H9 (cell line): ENCODE measurements around the gene GPR161. TPM values are rescaled to one million over a fixed set of nuclear protein-coding genes. Genes with fewer than 3 reads are reported as not detected.

Experiments used
- DNase-seq: peaks from one replicate; pipeline ENCODE4 v3.0.0-alpha.2; 2017
- H2AFZ ChIP-seq: one replicate; pipeline ENCODE4 v1.6.1; 2013; ENCODE audit warnings: mild to moderate bottlenecking, low read length, control low read depth, moderate library complexity
- H2AK5ac ChIP-seq: 2 replicates; pipeline ENCODE4 v1.6.1; 2013; ENCODE audit warnings: low read length, control low read depth, mixed read lengths; ENCODE audit not compliant: insufficient read length
- H2BK120ac ChIP-seq: one replicate; pipeline ENCODE4 v1.6.1; 2013; ENCODE audit warnings: low read depth, mild to moderate bottlenecking, low read length, control low read depth, inconsistent platforms; ENCODE audit not compliant: poor library complexity, severe bottlenecking
- H2BK12ac ChIP-seq: 2 replicates; pipeline ENCODE4 v1.6.1; 2013; ENCODE audit warnings: low read length, control low read depth, mixed read lengths, low read depth; ENCODE audit not compliant: insufficient read length
- H2BK15ac ChIP-seq: 2 replicates; pipeline ENCODE4 v1.6.1; 2013; ENCODE audit warnings: low read depth, low read length, control low read depth
- H2BK20ac ChIP-seq: one replicate; pipeline ENCODE4 v1.6.1; 2013; ENCODE audit warnings: low read depth, mild to moderate bottlenecking, low read length, control low read depth, inconsistent platforms; ENCODE audit not compliant: poor library complexity, severe bottlenecking
- H2BK5ac ChIP-seq: 2 replicates; pipeline ENCODE4 v1.6.1; 2013; ENCODE audit warnings: low read length, control low read depth, mixed read lengths; ENCODE audit not compliant: insufficient read length
- H3K14ac ChIP-seq: 2 replicates; pipeline ENCODE4 v1.6.1; 2013; ENCODE audit warnings: low read length, control low read depth; ENCODE audit not compliant: insufficient read depth
- H3K18ac ChIP-seq: 2 replicates; pipeline ENCODE4 v1.6.1; 2013; ENCODE audit warnings: low read depth, mild to moderate bottlenecking, mixed read lengths, low read length, control low read depth; ENCODE audit not compliant: insufficient read length
- H3K23ac ChIP-seq: 2 replicates; pipeline ENCODE4 v1.6.1; 2013; ENCODE audit warnings: low read length, control low read depth, mixed read lengths, low read depth; ENCODE audit not compliant: insufficient read length
- H3K23me2 ChIP-seq: 2 replicates; pipeline ENCODE4 v1.6.1; 2013; ENCODE audit warnings: low read depth, mild to moderate bottlenecking, mixed read lengths, low read length, control low read depth; ENCODE audit not compliant: insufficient read length, poor library complexity, severe bottlenecking
- H3K27ac ChIP-seq: 2 replicates; pipeline ENCODE4 v1.5.1; 2013; ENCODE audit warnings: low read length, control low read depth, mixed read lengths, low read depth; ENCODE audit not compliant: insufficient read length
- H3K27me3 ChIP-seq: 2 replicates; pipeline ENCODE4 v1.6.1; 2013; ENCODE audit warnings: low read length, control low read depth, inconsistent platforms; ENCODE audit not compliant: insufficient read depth
- H3K4ac ChIP-seq: 2 replicates; pipeline ENCODE4 v1.6.1; 2013; ENCODE audit warnings: low read depth, mild to moderate bottlenecking, control low read depth, inconsistent platforms, low read length, moderate library complexity
- H3K4me1 ChIP-seq: 2 replicates; pipeline ENCODE4 v1.6.1; 2013; ENCODE audit warnings: low read length, control low read depth, inconsistent platforms; ENCODE audit not compliant: insufficient read depth
- H3K4me2 ChIP-seq: 2 replicates; pipeline ENCODE4 v1.6.1; 2013; ENCODE audit warnings: low read length, control low read depth, mixed read lengths; ENCODE audit not compliant: insufficient read length, insufficient read depth
- H3K56ac ChIP-seq: 2 replicates; pipeline ENCODE4 v1.6.1; 2013; ENCODE audit warnings: low read depth, mild to moderate bottlenecking, mixed read lengths, low read length, control low read depth; ENCODE audit not compliant: insufficient read length
- H3K79me1 ChIP-seq: 2 replicates; pipeline ENCODE4 v1.6.1; 2013; ENCODE audit warnings: low read depth, mild to moderate bottlenecking, moderate library complexity, low read length, control low read depth, inconsistent platforms; ENCODE audit not compliant: insufficient read depth, poor library complexity, severe bottlenecking
- H3K79me2 ChIP-seq: 2 replicates; pipeline ENCODE4 v1.6.1; 2013; ENCODE audit warnings: low read length, control low read depth, inconsistent platforms; ENCODE audit not compliant: insufficient read depth
- H3K9ac ChIP-seq: 2 replicates; pipeline ENCODE4 v1.6.1; 2013; ENCODE audit warnings: low read length, control low read depth, mixed read lengths; ENCODE audit not compliant: insufficient read length; ENCODE audit errors: extremely low read depth
- H3K9me3 ChIP-seq: one replicate; pipeline ENCODE4 v1.6.1; 2013; ENCODE audit warnings: low read depth, low read length, inconsistent platforms; ENCODE audit not compliant: control insufficient read depth
- H3T11ph ChIP-seq: one replicate; pipeline ENCODE4 v1.6.1; 2013; ENCODE audit warnings: mild to moderate bottlenecking, low read length, control low read depth, inconsistent platforms
- H4K20me1 ChIP-seq: one replicate; pipeline ENCODE4 v1.6.1; 2013; ENCODE audit not compliant: control insufficient read depth, insufficient read length, insufficient read depth
- H4K5ac ChIP-seq: 2 replicates; pipeline ENCODE4 v1.6.1; 2013; ENCODE audit warnings: low read depth, mild to moderate bottlenecking, mixed read lengths, low read length, control low read depth; ENCODE audit not compliant: insufficient read length
- H4K8ac ChIP-seq: replicated peaks from 2 replicates; pipeline ENCODE4 v1.6.1; 2013; ENCODE audit warnings: low read length, control low read depth, mixed read lengths, low read depth; ENCODE audit not compliant: insufficient read length
- H4K91ac ChIP-seq: 2 replicates; pipeline ENCODE4 v1.6.1; 2013; ENCODE audit warnings: low read depth, mild to moderate bottlenecking, moderate library complexity, mixed read lengths, low read length, control low read depth; ENCODE audit not compliant: insufficient read length
- H3K27ac Mint-ChIP-seq, 3 experiments: 2 replicates in 2 of 3; 3 replicates in 1 of 3; pipeline ENCODE4 v1.8.0; 2020 to 2021; ENCODE audit warnings: mixed read lengths in 3 of 3, mild to moderate bottlenecking in 1 of 3, moderate library complexity in 1 of 3
- H3K27me3 Mint-ChIP-seq: 2 replicates; pipeline ENCODE4 v1.8.0; 2021; ENCODE audit warnings: low read depth, mild to moderate bottlenecking, moderate library complexity, mixed read lengths
- H3K36me3 Mint-ChIP-seq, 3 experiments: 2 replicates in 2 of 3; 3 replicates in 1 of 3; pipeline ENCODE4 v1.8.0; 2020 to 2021; ENCODE audit warnings: low read depth in 3 of 3, mixed read lengths in 3 of 3; ENCODE audit not compliant: insufficient read depth in 1 of 3
- H3K4me1 Mint-ChIP-seq, 2 experiments: 2 replicates each; pipeline ENCODE4 v1.8.0; 2020; ENCODE audit warnings: mixed read lengths in 2 of 2
- H3K4me3 Mint-ChIP-seq, 2 experiments: 2 replicates in 1 of 2; 3 replicates in 1 of 2; pipeline ENCODE4 v1.8.0; 2020 to 2021; ENCODE audit warnings: mild to moderate bottlenecking in 2 of 2, mixed read lengths in 2 of 2, moderate library complexity in 1 of 2
- H3K9me3 Mint-ChIP-seq, 2 experiments: 2 replicates in 1 of 2; 3 replicates in 1 of 2; pipeline ENCODE4 v1.8.0; 2020; ENCODE audit warnings: mild to moderate bottlenecking in 2 of 2, mixed read lengths in 2 of 2, moderate library complexity in 1 of 2
- WGBS: extraction: QIAGEN DNeasy Blood & Tissue Kit; methylation state at CpG from one replicate; pipeline ENCODE4 v1.1.7; 2013; ENCODE audit warnings: missing lambda C conversion rate, low lambda C conversion rate, mixed read lengths; ENCODE audit not compliant: insufficient read length; ENCODE audit errors: extremely low coverage; 5-methylcytosine and 5-hydroxymethylcytosine counted together
- total RNA-seq: library from RNA; stranded (reverse); gene quantifications from 2 replicates; pipeline ENCODE4 v1.2.1, GENCODE V29; 2021
- TF ChIP-seq, protein P1 (sequence below): fragments of 200-600 bp; sonication (generic); conservative IDR thresholded peaks from 3 replicates; pipeline ENCODE4 v1.8.0; 2021; ENCODE audit warnings: antibody characterized with exemption, mild to moderate bottlenecking

GPR161 gene
- total RNA-seq, 1 experiment from 2014 or later, result 10.6 TPM

- no peaks in the 10 kb centered on the region for H3K79me2 ChIP-seq
- H3K4me1 Mint-ChIP-seq, result no peaks in the 10 kb centered on the region
- H3K18ac ChIP-seq, result no peak overlapping the region
- no peak overlapping the region for H3K56ac ChIP-seq
- no peak overlapping the region for H2AK5ac ChIP-seq
- H3K27ac Mint-ChIP-seq, result peak overlapping the region in 2 of 3 experiments; percentile 25 to 27; a peak in 1 of 7 replicates
- no peak overlapping the region for H3K27ac ChIP-seq
- no peak overlapping the region for H2BK15ac ChIP-seq
- H3K14ac ChIP-seq, result no peak overlapping the region; the same call in 1 of the 2 replicates
- H3K23me2 ChIP-seq, result no peaks in the 10 kb centered on the region
- no peak overlapping the region for H4K8ac ChIP-seq
- H3K79me1 ChIP-seq, result no peaks in the 10 kb centered on the region
- no peak overlapping the region for H4K91ac ChIP-seq
- peaks cover 4 to 29% (median 9%) of the 10 kb centered on the region in 3 experiments; a peak in 6 of 7 replicates for H3K36me3 Mint-ChIP-seq
- H3K4me1 ChIP-seq, result no peaks in the 10 kb centered on the region
- no peaks in the 10 kb centered on the region for H3K27me3 Mint-ChIP-seq
- no CpG with 5 or more reads among the region's 15 CpGs for WGBS
- no peak overlapping the region for H3K4ac ChIP-seq
- DNase-seq, result no peak
- no peak overlapping the region for H3K23ac ChIP-seq
- H2AFZ ChIP-seq, result no peak overlapping the region
- H3K4me3 Mint-ChIP-seq, result no peak overlapping the region
- no peak overlapping the region for H2BK12ac ChIP-seq
- no peak overlapping the region for H4K5ac ChIP-seq
- no peak overlapping the region for H2BK5ac ChIP-seq
- H4K20me1 ChIP-seq, result no peaks in the 10 kb centered on the region
- no peak overlapping the region for H3K4me2 ChIP-seq
- H3T11ph ChIP-seq, result no peak overlapping the region
- TF ChIP-seq, protein P1, sequence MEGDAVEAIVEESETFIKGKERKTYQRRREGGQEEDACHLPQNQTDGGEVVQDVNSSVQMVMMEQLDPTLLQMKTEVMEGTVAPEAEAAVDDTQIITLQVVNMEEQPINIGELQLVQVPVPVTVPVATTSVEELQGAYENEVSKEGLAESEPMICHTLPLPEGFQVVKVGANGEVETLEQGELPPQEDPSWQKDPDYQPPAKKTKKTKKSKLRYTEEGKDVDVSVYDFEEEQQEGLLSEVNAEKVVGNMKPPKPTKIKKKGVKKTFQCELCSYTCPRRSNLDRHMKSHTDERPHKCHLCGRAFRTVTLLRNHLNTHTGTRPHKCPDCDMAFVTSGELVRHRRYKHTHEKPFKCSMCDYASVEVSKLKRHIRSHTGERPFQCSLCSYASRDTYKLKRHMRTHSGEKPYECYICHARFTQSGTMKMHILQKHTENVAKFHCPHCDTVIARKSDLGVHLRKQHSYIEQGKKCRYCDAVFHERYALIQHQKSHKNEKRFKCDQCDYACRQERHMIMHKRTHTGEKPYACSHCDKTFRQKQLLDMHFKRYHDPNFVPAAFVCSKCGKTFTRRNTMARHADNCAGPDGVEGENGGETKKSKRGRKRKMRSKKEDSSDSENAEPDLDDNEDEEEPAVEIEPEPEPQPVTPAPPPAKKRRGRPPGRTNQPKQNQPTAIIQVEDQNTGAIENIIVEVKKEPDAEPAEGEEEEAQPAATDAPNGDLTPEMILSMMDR, result no peak
- no peak overlapping the region for H2BK20ac ChIP-seq
- no peak overlapping the region for H3K9ac ChIP-seq
- H3K9me3 ChIP-seq, result no peaks in the 10 kb centered on the region
- H3K27me3 ChIP-seq, result no peaks in the 10 kb centered on the region
- H3K9me3 Mint-ChIP-seq, result no peaks in the 10 kb centered on the region
- H2BK120ac ChIP-seq, result no peak overlapping the region
Observed at GRCh38 chr1:168098534-168099320, 38.0 kb downstream of the GPR161 start.
